ENCODE measurements around the gene KIAA0825.
"Not testable (repeated sequence)": the region's sequence is repeated elsewhere in the genome, so short reads cannot be mapped to it uniquely, and the experiment has no call there.

KIAA0825 gene

DNA sequence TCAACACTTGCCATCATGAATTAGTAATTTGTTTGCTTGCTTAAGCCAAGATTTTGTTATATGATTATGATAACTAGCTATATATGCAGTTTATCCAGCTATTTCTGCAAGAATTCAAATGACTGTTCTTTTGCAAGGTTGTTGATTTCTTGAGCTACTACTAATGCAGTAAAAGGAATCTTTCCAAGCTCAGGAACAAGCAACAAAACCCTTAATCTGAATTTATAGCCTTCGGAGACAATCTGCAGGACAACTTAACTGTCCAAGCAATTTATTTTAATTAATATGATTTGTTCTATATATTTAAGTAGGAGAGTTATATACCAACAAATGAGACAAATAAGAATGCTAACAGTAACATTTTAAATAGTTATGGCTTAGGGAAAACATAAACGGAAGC, 450.3 kb downstream of the KIAA0825 start:
- DNase-seq: no peak

DNA sequence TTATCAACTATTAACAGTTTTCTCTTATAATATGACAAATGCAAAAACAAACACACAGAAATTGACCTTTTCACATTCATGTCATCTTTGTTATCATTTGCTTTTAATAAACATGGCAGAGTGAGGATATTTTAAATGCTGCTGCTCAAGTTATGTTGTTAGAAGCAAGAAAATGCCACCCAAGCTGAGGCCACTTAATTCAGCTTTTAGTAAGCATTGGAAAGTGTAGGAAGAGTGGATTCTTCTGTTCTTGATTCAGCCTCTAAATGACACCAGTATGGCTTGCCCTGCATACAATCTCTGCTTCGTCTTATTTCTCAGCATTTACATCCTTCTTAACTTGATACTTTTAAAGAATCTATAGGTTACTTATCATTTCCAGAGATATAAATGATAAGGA, 456.6 kb downstream of the KIAA0825 start:
- no peak for DNase-seq

DNA sequence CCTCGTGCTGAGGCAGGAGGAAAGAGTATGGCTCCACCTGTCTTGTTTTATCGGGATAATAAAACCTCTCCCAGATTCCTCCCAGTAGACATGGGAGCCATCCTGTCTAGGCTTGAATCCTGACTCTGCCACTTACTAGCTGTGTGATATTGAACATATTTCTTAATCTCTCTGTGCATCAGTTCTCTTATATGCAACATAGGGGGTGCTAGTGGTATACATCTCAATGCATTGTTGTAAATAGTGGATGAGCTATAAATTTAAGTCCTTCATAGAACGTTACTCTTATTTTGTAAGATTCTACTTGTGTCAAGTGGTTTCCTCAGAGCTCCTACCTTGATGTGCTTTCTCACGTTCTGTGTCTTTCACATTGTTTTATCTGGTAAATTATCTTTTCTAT, 459.3 kb downstream of the KIAA0825 start:
- DNase-seq: no peak

DNA sequence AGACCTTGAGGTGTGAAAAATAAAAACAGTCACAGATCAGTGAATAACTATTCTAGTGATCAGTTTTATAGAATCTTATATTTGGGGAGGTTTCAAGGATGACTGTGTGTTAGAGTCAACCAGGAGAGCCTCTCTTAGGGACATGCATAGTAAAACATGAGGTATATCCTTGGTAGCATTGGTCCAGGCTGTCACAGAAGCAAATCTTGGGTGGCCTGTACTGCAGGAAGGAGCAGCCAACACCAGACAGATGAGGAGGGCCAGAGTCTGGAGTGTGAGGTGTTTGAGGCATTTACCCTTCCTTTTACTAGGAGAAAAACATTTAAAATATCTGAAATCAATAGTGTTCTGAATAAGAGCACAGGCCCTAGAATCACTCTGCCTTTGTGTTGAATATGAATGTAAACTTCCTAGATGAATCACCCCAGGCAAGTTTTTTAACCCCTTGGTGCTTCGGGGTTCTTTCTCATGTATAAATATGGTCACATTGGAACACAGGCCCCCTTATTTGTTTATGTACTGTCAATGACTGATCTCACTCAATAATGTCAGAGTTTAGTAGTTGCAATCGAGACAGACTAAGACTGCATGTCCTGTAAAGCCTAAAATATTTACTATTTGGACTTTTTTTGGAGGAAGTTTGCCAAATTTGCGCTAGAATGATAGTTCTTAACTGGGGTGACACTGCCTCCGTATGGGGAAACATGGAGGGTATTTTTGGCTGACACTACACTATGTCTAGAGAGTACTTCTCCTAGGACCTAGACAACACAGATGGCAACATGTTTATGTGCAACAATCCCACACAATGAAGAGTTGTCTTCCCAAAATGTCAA, 460.5 kb downstream of the KIAA0825 start:
- DNase-seq: no peak

- DNase-seq: no peak
Measured at GRCh38 chr5:94154672-94155071, 463.7 kb downstream of the KIAA0825 start.

DNA sequence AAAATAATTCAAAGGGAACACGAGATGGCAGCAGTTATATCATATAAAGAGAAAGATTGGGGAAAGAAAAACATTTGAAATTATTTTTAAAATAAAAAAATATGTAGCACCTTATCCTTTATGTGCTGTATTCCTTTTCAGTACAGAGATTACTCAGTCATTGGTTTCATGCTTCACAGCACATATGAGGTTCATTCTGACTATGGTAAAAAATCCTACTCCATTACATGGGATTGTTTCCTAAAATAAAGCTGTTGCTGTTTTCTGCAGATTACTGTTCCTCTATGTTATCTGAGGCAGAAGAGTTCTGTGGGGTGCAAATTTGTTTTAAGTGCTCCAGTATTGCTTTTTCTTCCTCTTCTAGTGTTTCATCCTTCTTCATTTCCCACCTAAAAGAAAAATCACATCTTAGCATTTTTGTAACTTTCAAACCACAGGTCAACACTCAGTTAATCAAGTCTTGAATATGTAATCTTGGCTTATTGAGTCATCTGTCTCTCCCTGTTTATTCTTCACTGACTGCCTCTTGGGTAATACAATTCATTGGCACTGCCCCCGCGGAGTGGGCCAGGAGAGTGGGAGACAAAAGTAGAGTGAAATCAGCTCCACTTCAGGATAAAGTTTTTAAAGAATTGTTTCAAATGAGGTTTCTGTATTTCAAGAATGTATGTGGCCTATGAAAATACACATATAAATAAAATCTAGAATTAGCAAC, 464.5 kb downstream of the KIAA0825 start:
- no peak for DNase-seq

DNA sequence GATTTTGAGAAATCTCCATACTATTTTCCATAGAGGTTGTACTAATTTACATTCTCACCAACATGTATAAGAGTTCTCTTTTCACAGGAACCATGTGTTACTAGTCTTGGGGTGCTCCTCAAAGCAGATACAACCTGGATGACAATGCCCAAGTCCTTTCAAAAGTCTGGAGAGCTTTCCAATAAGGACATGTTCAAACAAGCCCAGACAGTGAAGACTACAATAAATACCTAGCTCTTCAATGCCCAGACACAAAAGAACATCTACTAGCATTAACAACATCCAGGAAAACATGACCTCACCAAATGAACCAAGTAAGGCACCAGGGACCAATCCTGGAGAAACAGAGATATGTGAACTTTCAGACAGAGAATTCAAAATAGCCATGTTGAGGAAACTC, 474.8 kb downstream of the KIAA0825 start:
- DNase-seq: not testable (repeated sequence)

DNA sequence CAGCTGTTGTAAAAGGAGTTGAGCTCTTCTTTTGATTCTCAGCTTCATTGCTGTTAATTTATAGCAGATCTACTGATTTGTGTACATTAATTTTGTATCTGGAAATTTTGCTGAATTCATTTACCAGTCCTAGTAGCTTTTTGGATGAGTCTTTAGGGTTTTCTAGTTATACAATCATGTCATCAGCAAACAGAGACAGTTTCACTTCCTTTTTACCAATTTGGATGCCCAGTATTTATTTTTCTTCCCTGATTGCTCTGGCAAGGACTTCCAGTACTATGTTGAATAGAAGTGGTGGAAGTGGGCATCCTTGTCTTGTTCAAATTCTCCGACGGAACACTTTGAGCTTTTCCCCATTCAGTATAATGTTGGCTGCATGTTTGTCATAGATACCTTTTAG, 478.1 kb downstream of the KIAA0825 start:
- DNase-seq: no peak

GRCh38 chr5:94130077-94130476, 488.3 kb downstream of the KIAA0825 start:
- DNase-seq: no peak

GRCh38 chr5:94125107-94125506, 493.3 kb downstream of the KIAA0825 start:
- no peak for DNase-seq

GRCh38 chr5:94116317-94116716, 502.1 kb downstream of the KIAA0825 start:
- DNase-seq: not testable (repeated sequence)

DNA sequence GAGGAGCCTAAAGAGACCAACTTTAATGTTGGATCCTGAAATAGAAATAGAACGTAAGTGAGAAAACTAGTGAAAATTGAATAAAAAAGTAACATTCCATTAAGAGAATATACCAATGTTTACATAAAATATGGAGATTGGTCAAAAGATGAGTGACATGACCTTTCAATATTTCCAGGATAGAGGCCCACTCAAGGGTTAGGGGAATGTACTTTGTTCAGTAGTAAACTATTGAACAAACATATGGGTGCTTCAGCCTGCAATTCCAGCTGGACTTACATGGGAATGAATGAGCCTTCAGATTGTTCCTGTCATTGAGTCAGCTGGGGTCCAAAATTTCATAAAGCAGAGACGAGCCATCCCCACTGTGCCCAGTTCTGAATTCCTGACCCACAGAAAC, 505.3 kb downstream of the KIAA0825 start:
- no peak for DNase-seq

GRCh38 chr5:94111209-94112004, 507.0 kb downstream of the KIAA0825 start:
- DNase-seq: peak; percentile 91

GRCh38 chr5:94103514-94104245, 514.7 kb downstream of the KIAA0825 start:
- DNase-seq: no peak

All from stimulated activated CD4-positive, alpha-beta T cell treated with anti-CD3 and anti-CD28 coated beads, Interleukin-12 subunit alpha, Interleukin-12 subunit beta, amount 100 ng/mL, for 4 hours (primary cell).